Osteoblast (primary cell): ENCODE results near the gene TACC2. TPM values are rescaled to one million over a fixed set of nuclear protein-coding genes. Genes with fewer than 3 reads are reported as not detected.

Experiments used
- DNase-seq: peaks from one replicate; pipeline ENCODE4 v3.0.0; 2011; ENCODE audit warnings: low spot score, mixed read lengths; ENCODE audit not compliant: insufficient read length; ENCODE audit errors: missing footprints
- H2AFZ ChIP-seq: 2 replicates; pipeline ENCODE4 v1.6.0; 2011; ENCODE audit warnings: mild to moderate bottlenecking, low read length
- H3K27ac ChIP-seq: 2 replicates; pipeline ENCODE4 v1.5.1; 2011; ENCODE audit warnings: mild to moderate bottlenecking, low read depth, low read length, moderate library complexity
- H3K27me3 ChIP-seq: 2 replicates; pipeline ENCODE4 v1.6.0; 2012; ENCODE audit warnings: mild to moderate bottlenecking, control low read depth, inconsistent platforms, low read length, moderate library complexity; ENCODE audit not compliant: insufficient read depth
- H3K36me3 ChIP-seq: 2 replicates; pipeline ENCODE4 v1.5.1; 2011; ENCODE audit warnings: mild to moderate bottlenecking, low read length, control low read depth, moderate library complexity; ENCODE audit not compliant: insufficient read depth
- H3K4me1 ChIP-seq: 2 replicates; pipeline ENCODE4 v1.5.1; 2011; ENCODE audit warnings: mild to moderate bottlenecking, low read length, control low read depth, moderate library complexity; ENCODE audit not compliant: insufficient read depth
- H3K4me2 ChIP-seq: 2 replicates; pipeline ENCODE4 v1.6.0; 2011; ENCODE audit warnings: mild to moderate bottlenecking, low read length; ENCODE audit not compliant: insufficient read depth
- H3K4me3 ChIP-seq: fragments of 200-600 bp; sonication (generic); 3 replicates; pipeline ENCODE4 v1.5.1; 2012; ENCODE audit warnings: mild to moderate bottlenecking, low read length, inconsistent platforms; ENCODE audit not compliant: insufficient read depth
- H3K79me2 ChIP-seq: 2 replicates; pipeline ENCODE4 v1.6.0; 2012; ENCODE audit warnings: mild to moderate bottlenecking, low read length, control low read depth, inconsistent platforms; ENCODE audit not compliant: insufficient read depth
- H3K9me3 ChIP-seq: 2 replicates; pipeline ENCODE4 v1.5.1; 2011; ENCODE audit warnings: low read depth, low read length, control low read depth
- H4K20me1 ChIP-seq: 2 replicates; pipeline ENCODE4 v1.6.0; 2012; ENCODE audit warnings: mild to moderate bottlenecking, low read length, control low read depth; ENCODE audit not compliant: insufficient read depth
- total RNA-seq: library from RNA; depleted of rRNA; stranded (reverse); fragments of >200 nt; gene quantifications from 2 replicates; pipeline ENCODE4 v1.2.3, GENCODE V29; 2012
- TF ChIP-seq, protein P1 (sequence below): IDR thresholded peaks from 2 replicates; pipeline ENCODE4 v1.5.1; 2011; ENCODE audit warnings: mild to moderate bottlenecking, low read depth, low read length, moderate library complexity; ENCODE audit errors: extremely low read depth

Gene TACC2
- total RNA-seq, 1 donor, result 5.8 TPM

DNA sequence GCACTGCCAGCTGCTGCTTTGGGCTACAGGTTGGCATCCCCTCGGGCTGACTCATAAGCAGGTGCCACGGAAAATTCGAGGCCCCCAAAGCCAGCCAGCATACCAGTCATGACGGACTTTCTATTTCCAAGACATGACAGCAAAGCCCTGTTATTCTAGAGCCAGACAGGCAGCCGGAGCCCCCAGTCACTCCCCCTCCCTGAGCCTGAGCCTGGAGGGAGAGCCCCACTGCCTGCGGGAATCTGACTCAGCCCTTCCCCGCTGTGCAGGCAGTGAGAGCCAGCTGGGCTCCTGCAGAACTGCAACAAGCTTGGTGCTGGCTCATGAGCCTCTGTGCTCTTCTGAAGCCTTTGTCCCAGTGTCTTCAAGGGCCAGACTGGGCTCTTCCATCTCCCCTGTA is 297.9 kb downstream of the TACC2 start:
- no peaks in the 10 kb centered on the region for H3K79me2 ChIP-seq
- peaks cover 10% of the 10 kb centered on the region for H3K4me1 ChIP-seq
- no peaks in the 10 kb centered on the region for H3K36me3 ChIP-seq
- no peak overlapping the region for H2AFZ ChIP-seq
- H3K27me3 ChIP-seq, result peaks cover 8% of the 10 kb centered on the region
- no peaks in the 10 kb centered on the region for H4K20me1 ChIP-seq
- no peaks in the 10 kb centered on the region for H3K9me3 ChIP-seq
- no peak overlapping the region for H3K27ac ChIP-seq
- peak; percentile 90 for DNase-seq
- H3K4me2 ChIP-seq, result no peak overlapping the region
- H3K4me3 ChIP-seq, result no peak overlapping the region
- TF ChIP-seq, protein P1, sequence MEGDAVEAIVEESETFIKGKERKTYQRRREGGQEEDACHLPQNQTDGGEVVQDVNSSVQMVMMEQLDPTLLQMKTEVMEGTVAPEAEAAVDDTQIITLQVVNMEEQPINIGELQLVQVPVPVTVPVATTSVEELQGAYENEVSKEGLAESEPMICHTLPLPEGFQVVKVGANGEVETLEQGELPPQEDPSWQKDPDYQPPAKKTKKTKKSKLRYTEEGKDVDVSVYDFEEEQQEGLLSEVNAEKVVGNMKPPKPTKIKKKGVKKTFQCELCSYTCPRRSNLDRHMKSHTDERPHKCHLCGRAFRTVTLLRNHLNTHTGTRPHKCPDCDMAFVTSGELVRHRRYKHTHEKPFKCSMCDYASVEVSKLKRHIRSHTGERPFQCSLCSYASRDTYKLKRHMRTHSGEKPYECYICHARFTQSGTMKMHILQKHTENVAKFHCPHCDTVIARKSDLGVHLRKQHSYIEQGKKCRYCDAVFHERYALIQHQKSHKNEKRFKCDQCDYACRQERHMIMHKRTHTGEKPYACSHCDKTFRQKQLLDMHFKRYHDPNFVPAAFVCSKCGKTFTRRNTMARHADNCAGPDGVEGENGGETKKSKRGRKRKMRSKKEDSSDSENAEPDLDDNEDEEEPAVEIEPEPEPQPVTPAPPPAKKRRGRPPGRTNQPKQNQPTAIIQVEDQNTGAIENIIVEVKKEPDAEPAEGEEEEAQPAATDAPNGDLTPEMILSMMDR, result no peak

DNA sequence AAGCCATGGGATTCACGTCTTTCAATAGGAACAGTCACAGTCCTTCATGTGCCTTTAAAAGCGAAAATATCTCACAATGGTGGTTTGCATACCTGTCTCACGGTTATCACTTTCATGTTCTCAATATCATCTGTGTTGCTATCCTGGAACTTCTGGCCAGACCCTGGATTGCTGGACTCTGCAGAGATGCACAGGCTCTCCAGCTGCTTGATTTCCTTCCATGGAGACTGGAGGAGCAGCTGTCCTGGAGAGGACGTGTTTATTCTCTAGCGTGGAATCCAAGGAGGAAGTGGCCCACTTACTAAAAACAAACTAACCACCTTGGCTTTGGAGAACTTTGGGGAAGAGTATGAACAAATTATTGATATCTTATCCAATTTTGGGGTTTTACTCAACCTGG is 298.6 kb downstream of the TACC2 start:
- TF ChIP-seq, protein P1, result no peak
- no peak overlapping the region for H3K4me3 ChIP-seq
- DNase-seq, result no peak
- H3K27ac ChIP-seq, result no peak overlapping the region
- H2AFZ ChIP-seq, result no peak overlapping the region
- no peaks in the 10 kb centered on the region for H3K9me3 ChIP-seq
- H3K36me3 ChIP-seq, result no peaks in the 10 kb centered on the region
- no peaks in the 10 kb centered on the region for H3K79me2 ChIP-seq
- peaks cover 8% of the 10 kb centered on the region for H3K27me3 ChIP-seq
- H4K20me1 ChIP-seq, result no peaks in the 10 kb centered on the region
- H3K4me2 ChIP-seq, result no peak overlapping the region
- H3K4me1 ChIP-seq, result peaks cover 5% of the 10 kb centered on the region

DNA sequence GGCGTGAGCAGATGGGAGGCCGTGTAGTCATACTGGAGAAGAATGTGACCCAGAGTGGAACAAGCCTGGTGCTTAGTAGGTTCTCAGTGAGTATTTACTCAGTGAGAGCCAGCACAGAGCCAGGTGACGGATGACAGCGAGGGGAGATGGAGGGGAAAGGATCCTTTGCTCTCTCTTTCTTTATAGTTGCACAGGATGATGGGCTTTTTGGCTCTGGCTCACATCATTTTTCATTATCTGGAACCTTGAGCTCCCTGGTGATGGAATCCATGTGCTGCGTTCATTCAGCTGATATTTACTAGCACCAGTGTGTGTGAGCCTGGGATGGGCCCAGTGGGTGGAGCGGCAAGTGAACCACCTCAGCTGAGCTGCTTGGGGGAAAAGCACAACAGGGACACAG is 299.3 kb downstream of the TACC2 start:
- Histone ChIP-seq H3K4me2 (no peak overlapping the region), H3K9me3 (no peaks in the 10 kb centered on the region), H3K27ac (no peak overlapping the region), H3K79me2 (no peaks in the 10 kb centered on the region), H3K4me3 (no peak overlapping the region), H3K4me1 (peaks cover 5% of the 10 kb centered on the region), H2AFZ (no peak overlapping the region), H3K36me3 (no peaks in the 10 kb centered on the region), H3K27me3 (peaks cover 8% of the 10 kb centered on the region), H4K20me1 (no peaks in the 10 kb centered on the region)
- no peak for DNase-seq
- TF ChIP-seq, protein P1, result no peak

DNA sequence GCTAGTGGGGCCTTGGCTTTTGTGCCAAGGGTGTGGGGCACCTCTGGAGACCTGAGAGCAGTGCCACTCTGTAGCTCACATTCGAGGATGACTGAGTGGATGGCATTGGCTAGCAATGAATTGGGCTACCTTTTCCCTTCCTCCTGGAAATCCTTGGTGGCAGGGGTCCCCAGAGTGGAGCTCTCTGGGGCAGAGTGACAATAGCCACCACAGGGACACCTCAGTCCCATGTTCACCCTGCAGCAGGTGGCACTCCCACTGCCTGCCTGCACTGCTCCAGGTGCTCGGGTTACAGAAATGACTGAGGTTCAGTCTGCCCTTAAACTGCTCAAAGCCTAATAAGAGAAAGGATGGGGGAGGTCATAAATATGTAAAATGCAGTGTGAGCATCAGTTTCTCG is 300.0 kb downstream of the TACC2 start:
- H3K9me3 ChIP-seq, result no peaks in the 10 kb centered on the region
- H3K27ac ChIP-seq, result no peak overlapping the region

More for the DNA sequence above, 300.0 kb downstream of the TACC2 start:
- H3K79me2 ChIP-seq, result no peaks in the 10 kb centered on the region
- TF ChIP-seq, protein P1, result no peak
- H3K36me3 ChIP-seq, result no peaks in the 10 kb centered on the region
- no peak overlapping the region for H3K4me3 ChIP-seq
- H2AFZ ChIP-seq, result no peak overlapping the region
- peaks cover 5% of the 10 kb centered on the region for H3K4me1 ChIP-seq
- DNase-seq, result no peak
- H3K4me2 ChIP-seq, result no peak overlapping the region
- H4K20me1 ChIP-seq, result no peaks in the 10 kb centered on the region
- peaks cover 8% of the 10 kb centered on the region for H3K27me3 ChIP-seq
